KBM-7 (cell line): Measurements from ENCODE around the gene GID4.
"Not testable (repeated sequence)": the region's sequence is repeated elsewhere in the genome, so short reads cannot be mapped to it uniquely, and the experiment has no call there.

Source experiments
- DNase-seq: peaks from one replicate; pipeline ENCODE4 v3.0.0-alpha.2; 2015
- in situ Hi-C: fragments of 300-500 bp; cut with MboI; formaldehyde crosslinking; loops from 2 replicates; pipeline ENCODE4 v1.14.3; 2020; ENCODE audit warnings: low sequenced_read_pairs, low pct_unique_long_range_greater_than_20kb, mixed read lengths

GID4 gene

DNA sequence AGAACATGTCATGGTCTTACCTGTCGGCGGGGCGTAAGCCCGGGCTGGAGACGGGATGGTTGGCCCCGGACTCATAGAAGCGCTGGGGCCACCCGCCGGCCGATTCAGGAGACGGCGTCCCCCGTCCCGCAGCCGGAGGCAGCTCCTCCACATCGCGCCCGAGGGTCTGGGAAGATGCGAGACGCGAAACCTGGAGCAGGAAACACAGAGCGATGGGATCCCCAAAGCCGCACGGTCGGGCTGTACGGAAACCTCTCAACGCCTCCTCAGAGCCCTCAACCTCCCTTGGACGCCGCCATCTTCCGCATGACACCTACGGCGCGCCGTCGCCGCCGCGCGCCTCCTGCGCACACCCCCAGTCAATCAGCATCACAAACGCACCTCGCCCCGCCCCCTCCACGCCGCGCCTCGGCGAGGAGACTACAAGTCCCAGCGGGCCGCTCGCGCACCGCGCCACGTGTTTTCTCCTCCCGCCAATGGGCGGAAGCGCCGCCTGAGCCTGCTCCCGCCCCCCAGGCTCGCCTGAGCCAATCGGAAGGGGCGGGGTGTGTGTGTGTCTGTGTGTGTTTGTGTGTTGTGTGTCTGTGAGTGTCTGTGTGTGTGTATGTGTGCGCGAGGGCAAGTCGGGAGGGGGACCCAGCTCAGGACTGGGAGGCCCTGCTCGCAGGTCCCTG, at the start of gene GID4, which contains the start of gene ATPAF2:
TSS of gene GID4 (plus strand) at position 548 of the 674 bp plus-strand sequence. CDS start at position 605, 57 bp downstream.
TSS of gene ATPAF2 (minus strand) at position 308 of the 674 bp plus-strand sequence. CDS start at position 153, 155 bp downstream.
- DNase-seq, result peak; percentile 100
- in situ Hi-C loops, result no loop called here

GRCh38 chr17:17989618-17990017, 49.6 kb upstream of the GID4 start:
- no peak for DNase-seq
- in situ Hi-C loops, result no loop called here

- in situ Hi-C loops, result no loop called here
- DNase-seq, result no peak
Measured at GRCh38 chr17:17990282-17990681, 48.9 kb upstream of the GID4 start.

- in situ Hi-C loops, result no loop called here
- DNase-seq, result no peak
Measured at GRCh38 chr17:17993366-17993765, 45.8 kb upstream of the GID4 start.

DNA sequence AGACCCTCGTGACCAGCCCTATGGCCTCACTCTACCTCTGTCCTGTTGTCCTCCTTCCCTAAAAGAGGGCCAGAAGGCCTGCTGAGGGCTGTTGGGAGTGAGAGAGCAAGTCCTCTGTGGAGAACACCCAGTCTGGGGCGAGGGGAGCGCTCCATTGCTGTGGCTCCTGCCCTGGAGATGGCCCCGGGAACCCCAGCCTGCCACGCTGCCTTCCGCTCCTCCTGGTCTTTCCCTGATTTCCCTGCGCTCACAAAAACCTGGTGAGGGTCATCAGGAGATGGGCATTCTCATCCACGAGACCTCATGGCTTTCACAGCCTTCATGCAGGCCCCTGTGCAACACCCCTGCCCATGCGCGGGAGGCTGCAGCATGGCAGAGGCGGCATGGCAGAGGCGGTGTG, 45.4 kb upstream of the GID4 start:
- in situ Hi-C loops, result no loop called here
- DNase-seq, result no peak

- DNase-seq, result peak; percentile 32
- in situ Hi-C loops, result no loop called here
Measured at GRCh38 chr17:17994271-17995069, 44.7 kb upstream of the GID4 start.

GRCh38 chr17:17995887-17996286, 43.3 kb upstream of the GID4 start:
- in situ Hi-C loops, DNase-seq: not testable (repeated sequence)

- no peak for DNase-seq
- in situ Hi-C loops, result no loop called here
Measured at GRCh38 chr17:17998934-17999333, 40.3 kb upstream of the GID4 start.

GRCh38 chr17:17999364-18000029, 39.7 kb upstream of the GID4 start:
- in situ Hi-C loops, result no loop called here
- DNase-seq, result no peak

DNA sequence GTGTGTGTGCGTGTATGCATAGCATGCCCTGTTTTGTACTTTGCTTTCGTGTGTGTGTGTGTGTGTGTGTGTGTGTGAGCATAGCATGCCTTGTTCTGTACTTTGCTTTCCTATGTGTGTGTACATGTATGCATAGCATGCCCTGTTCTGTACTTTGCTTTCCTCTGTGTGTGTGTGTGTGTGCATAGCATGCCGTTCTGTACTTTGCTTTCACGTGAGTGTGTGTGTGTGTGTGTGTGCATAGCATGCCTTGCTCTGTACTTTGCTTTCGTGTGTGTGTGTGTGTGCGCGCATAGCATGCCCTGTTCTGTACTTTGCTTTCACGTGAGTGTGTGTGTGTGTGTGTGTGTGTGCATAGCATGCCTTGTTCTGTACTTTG, 39.2 kb upstream of the GID4 start:
- in situ Hi-C loops, result no loop called here
- no peak for DNase-seq

DNA sequence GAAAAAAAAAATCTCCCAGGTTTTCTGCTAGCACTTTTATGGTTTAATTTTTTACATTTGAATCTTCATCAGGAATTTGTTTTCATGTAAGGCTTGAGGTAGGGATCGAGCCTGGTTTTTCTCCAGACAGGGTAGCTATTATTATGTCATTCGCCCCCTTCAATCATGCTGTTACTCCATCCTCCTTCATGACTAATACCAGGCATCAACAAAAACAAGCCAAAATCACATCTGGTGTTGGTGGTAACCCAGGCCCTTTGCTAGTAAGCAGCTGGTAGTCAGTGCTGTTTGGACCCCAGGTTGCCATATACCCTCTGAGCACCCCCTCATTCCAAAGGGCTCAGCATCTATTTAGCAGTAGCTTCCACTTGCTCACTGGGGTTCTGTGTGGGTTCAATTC, 37.0 kb upstream of the GID4 start:
- in situ Hi-C loops, result no loop called here
- no peak for DNase-seq

GRCh38 chr17:18004345-18004744, 34.9 kb upstream of the GID4 start:
- in situ Hi-C loops, result no loop called here
- DNase-seq, result no peak

DNA sequence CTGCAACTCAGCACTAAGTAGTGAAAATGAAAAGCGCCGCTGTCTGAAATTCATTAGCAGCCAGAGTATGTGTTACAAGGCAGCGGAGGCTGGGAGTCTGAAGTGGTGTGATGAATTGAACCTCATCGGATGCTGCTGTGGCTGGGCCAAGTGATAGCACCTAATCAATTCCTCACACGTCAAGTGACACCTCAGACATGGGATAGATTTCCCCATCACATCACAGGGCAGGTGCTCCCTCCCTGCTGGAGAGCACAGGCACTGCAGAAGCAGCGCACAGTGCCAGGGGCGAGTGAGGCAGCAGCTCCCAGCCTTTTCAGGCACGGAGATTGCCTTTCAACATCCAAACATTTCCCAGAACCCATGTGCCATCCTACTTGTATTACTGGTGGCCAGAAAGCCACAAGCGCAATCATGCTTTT, 34.3 kb upstream of the GID4 start:
- no peak for DNase-seq
- in situ Hi-C loops, result no loop called here

GRCh38 chr17:18005496-18005895, 33.7 kb upstream of the GID4 start:
- in situ Hi-C loops, result no loop called here
- no peak for DNase-seq

GRCh38 chr17:18006495-18007239, 32.5 kb upstream of the GID4 start:
- in situ Hi-C loops, result no loop called here
- no peak for DNase-seq

GRCh38 chr17:18008496-18009268, 30.5 kb upstream of the GID4 start:
- in situ Hi-C loops, result no loop called here
- DNase-seq, result no peak

DNA sequence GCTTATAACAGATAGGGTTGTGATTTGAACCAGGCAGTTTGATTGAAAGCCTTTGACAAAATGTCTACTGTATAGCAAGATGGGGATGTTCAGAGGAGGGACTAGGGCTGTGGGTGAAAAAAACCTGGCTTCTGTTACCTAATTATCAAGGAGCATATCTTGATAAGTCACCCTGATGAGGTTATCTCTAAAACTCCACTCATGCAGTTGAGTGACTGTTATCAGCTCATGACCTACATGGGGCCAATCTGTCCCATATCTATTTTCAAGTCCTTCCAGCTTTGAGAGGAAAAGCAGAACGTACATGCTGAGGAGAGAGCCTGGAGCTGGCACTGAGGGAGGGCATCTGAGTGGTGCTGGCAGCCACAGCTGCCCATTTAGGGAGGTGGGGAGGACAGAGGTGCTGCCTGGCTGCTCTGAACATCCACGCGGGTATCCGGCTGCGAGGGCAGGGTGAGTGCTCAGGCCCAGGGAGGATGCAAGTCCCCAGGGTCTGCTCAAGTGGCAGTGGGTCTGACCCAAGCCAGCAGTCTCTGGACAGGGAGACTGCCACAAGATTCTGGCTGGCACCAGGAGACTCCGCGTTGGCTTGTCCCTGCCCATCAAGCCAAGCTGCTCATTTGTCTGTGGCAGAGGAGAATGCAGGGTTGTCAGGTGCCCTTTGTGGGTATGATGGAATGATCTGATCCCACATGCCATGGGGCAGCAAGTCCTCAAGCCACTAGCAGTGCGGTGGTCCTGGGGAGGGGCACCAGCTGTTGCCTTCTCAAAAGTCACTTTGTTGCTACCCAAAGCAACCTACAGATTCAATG, 29.4 kb upstream of the GID4 start:
- in situ Hi-C loops, result no loop called here
- no peak for DNase-seq

- in situ Hi-C loops, result no loop called here
- no peak for DNase-seq
Measured at GRCh38 chr17:18011286-18011685, 27.9 kb upstream of the GID4 start.
